ENCODE measurements around the gene CGGBP1. TPM values are rescaled to one million over a fixed set of nuclear protein-coding genes. Genes with fewer than 3 reads are reported as not detected.

Gene CGGBP1
- total RNA-seq, 1 donor from 2014 or later, result 180 TPM

DNA sequence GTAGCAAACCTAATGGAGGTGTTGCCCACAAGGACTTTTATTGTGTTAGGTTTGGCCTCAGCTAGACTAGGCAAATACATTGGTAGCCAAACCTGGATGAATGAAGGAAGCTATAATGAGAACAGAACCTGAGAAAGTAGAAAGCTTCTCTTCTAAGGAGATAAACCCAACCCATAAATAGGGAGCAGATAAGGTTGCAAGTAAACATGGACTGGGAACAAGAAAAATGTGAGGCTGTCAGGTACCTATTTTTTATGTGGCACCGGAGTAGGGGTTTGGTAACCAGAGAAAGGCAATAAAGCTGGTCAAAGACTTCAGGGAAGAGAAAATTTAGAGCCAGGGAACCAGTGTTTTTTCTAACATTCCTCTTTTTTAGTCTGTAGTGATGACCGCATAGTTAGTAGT lies 25.3 kb upstream of the CGGBP1 start:
- H3K4me3 ChIP-seq, result no peak overlapping the region
- H3K9ac ChIP-seq, result no peak overlapping the region
- no peaks in the 10 kb centered on the region for H3K4me1 Mint-ChIP-seq
- H3K9me3 ChIP-seq (ENCODE audit: low read depth), result no peaks in the 10 kb centered on the region
- no peak overlapping the region for H3K4me2 ChIP-seq
- H3K27me3 Mint-ChIP-seq (ENCODE audit: insufficient read depth, low read depth), result no peaks in the 10 kb centered on the region
- TF ChIP-seq, protein P1, sequence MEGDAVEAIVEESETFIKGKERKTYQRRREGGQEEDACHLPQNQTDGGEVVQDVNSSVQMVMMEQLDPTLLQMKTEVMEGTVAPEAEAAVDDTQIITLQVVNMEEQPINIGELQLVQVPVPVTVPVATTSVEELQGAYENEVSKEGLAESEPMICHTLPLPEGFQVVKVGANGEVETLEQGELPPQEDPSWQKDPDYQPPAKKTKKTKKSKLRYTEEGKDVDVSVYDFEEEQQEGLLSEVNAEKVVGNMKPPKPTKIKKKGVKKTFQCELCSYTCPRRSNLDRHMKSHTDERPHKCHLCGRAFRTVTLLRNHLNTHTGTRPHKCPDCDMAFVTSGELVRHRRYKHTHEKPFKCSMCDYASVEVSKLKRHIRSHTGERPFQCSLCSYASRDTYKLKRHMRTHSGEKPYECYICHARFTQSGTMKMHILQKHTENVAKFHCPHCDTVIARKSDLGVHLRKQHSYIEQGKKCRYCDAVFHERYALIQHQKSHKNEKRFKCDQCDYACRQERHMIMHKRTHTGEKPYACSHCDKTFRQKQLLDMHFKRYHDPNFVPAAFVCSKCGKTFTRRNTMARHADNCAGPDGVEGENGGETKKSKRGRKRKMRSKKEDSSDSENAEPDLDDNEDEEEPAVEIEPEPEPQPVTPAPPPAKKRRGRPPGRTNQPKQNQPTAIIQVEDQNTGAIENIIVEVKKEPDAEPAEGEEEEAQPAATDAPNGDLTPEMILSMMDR (IDR thresholded peaks at IDR 0.05), result no peak
- TF ChIP-seq EZH2 (IDR thresholded peaks at IDR 0.05) (no peak), EZH2phosphoT487 (IDR thresholded peaks at IDR 0.05) (no peak)
- no peak overlapping the region for H3K4me3 Mint-ChIP-seq
- no peak overlapping the region for H3K27ac Mint-ChIP-seq
- no peaks in the 10 kb centered on the region for H3K36me3 ChIP-seq
- H3K79me2 ChIP-seq (ENCODE audit: low read depth), result peaks cover 41% of the 10 kb centered on the region
- H3K27ac ChIP-seq, result no peak overlapping the region
- H2AFZ ChIP-seq (replicated peaks), result no peak overlapping the region
- H3K27me3 ChIP-seq, result no peaks in the 10 kb centered on the region
- peaks cover 20% of the 10 kb centered on the region for H3K9me3 Mint-ChIP-seq
- H3F3A ChIP-seq (ENCODE audit: low read depth), result peaks cover 3% of the 10 kb centered on the region
- DNase-seq (ENCODE audit: low spot score), result no peak
- H4K20me1 ChIP-seq (ENCODE audit: low read depth), result no peaks in the 10 kb centered on the region
- H3K4me1 ChIP-seq, result no peaks in the 10 kb centered on the region
- peaks cover 45% of the 10 kb centered on the region for H3K36me3 Mint-ChIP-seq

DNA sequence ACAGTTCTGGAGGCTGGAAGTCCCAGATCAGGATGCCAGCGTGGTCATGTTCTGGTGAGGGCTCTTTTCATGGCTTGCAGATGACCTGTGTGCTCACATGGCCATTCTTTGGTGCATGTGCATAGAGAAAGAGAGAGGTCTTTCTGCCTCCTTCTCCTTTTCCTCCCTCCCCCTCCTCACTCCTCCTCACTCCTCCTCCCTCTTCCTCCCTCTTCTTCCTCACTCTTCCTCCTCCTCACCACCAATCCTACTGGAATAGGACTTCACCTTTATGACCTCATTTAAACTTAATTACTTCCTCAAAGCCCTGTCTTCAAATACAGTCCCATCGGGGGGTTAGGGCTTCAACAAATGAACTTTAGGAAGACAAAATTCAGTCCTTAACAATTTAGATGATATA lies 24.0 kb upstream of the CGGBP1 start:
- Histone ChIP-seq H2AFZ (replicated peaks) (no peak overlapping the region), H3K4me1 (no peaks in the 10 kb centered on the region), H3F3A (ENCODE audit: low read depth) (peaks cover 3% of the 10 kb centered on the region), H3K36me3 (no peaks in the 10 kb centered on the region), H3K27me3 (no peaks in the 10 kb centered on the region), H3K4me2 (no peak overlapping the region), H3K79me2 (ENCODE audit: low read depth) (peaks cover 49% of the 10 kb centered on the region), H3K4me3 (no peak overlapping the region), H4K20me1 (ENCODE audit: low read depth) (no peaks in the 10 kb centered on the region), H3K27ac (no peak overlapping the region), H3K9me3 (ENCODE audit: low read depth) (no peaks in the 10 kb centered on the region), H3K9ac (no peak overlapping the region)
- Mint-ChIP-seq H3K4me1 (no peaks in the 10 kb centered on the region), H3K27ac (no peak overlapping the region), H3K9me3 (peaks cover 17% of the 10 kb centered on the region), H3K4me3 (no peak overlapping the region), H3K36me3 (peaks cover 43% of the 10 kb centered on the region), H3K27me3 (ENCODE audit: insufficient read depth, low read depth) (no peaks in the 10 kb centered on the region)
- TF ChIP-seq EZH2phosphoT487 (IDR thresholded peaks at IDR 0.05) (no peak), EZH2 (IDR thresholded peaks at IDR 0.05) (no peak)
- TF ChIP-seq, protein P1 (IDR thresholded peaks at IDR 0.05), result no peak
- DNase-seq (ENCODE audit: low spot score), result no peak

DNA sequence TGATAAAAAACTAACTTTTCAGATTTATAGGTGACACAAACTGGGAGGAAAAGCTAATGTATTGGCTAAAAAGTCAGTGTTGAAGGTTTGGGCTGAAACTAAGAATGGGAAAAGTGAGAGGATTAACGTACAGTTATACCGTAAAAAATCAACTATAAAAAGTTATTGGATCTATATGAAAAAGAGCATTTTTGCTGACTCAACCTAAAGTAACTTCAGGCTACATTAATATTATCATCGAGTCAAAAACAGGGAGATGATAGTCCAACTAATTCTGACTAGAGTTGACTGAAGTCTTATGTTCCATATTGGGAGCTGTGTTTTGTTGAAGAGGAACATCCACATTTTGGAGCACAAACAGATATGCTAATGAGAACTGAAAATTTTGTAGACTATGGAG lies 20.1 kb upstream of the CGGBP1 start:
- H3F3A ChIP-seq (ENCODE audit: low read depth), result no peaks in the 10 kb centered on the region
- H3K9ac ChIP-seq, result no peak overlapping the region
- H3K36me3 Mint-ChIP-seq, result peaks cover 37% of the 10 kb centered on the region
- H3K4me1 ChIP-seq, result no peaks in the 10 kb centered on the region
- H3K4me1 Mint-ChIP-seq, result no peaks in the 10 kb centered on the region
- H3K27ac Mint-ChIP-seq, result no peak overlapping the region
- H3K4me3 Mint-ChIP-seq, result no peak overlapping the region
- no peaks in the 10 kb centered on the region for H4K20me1 ChIP-seq (ENCODE audit: low read depth)
- no peak overlapping the region for H2AFZ ChIP-seq (replicated peaks)
- peaks cover 74% of the 10 kb centered on the region for H3K79me2 ChIP-seq (ENCODE audit: low read depth)
- DNase-seq (ENCODE audit: low spot score), result no peak
- no peaks in the 10 kb centered on the region for H3K36me3 ChIP-seq
- TF ChIP-seq, protein P1 (IDR thresholded peaks at IDR 0.05), result no peak
- TF ChIP-seq EZH2phosphoT487 (IDR thresholded peaks at IDR 0.05) (no peak), EZH2 (IDR thresholded peaks at IDR 0.05) (no peak)
- no peak overlapping the region for H3K4me3 ChIP-seq
- no peaks in the 10 kb centered on the region for H3K27me3 ChIP-seq
- peaks cover 25% of the 10 kb centered on the region for H3K9me3 Mint-ChIP-seq
- no peaks in the 10 kb centered on the region for H3K27me3 Mint-ChIP-seq (ENCODE audit: insufficient read depth, low read depth)
- no peak overlapping the region for H3K27ac ChIP-seq
- H3K4me2 ChIP-seq, result no peak overlapping the region
- no peaks in the 10 kb centered on the region for H3K9me3 ChIP-seq (ENCODE audit: low read depth)

Data from neural progenitor cell (in vitro differentiated cells).